H1 (cell line): ENCODE results near the gene ITGA11. TPM values are rescaled to one million over a fixed set of nuclear protein-coding genes. Genes with fewer than 3 reads are reported as not detected.

Source experiments
- CBX5 ChIP-seq: fragments of 300-800, 300-1000 bp; sonication (generic); IDR thresholded peaks from 2 replicates; pipeline ENCODE4 v1.7.1; 2016; ENCODE audit warnings: antibody characterized with exemption, low read length, low read depth
- TAF1 ChIP-seq: IDR thresholded peaks from 2 replicates; pipeline ENCODE4 v1.6.1; 2011; ENCODE audit warnings: mild to moderate bottlenecking, low read depth, low read length
- polyA plus RNA-seq, 7 experiments: library from polyadenylated mRNA; depleted of rRNA in 3 of 7; stranded (reverse) in 5 of 7; unstranded in 2 of 7; fragments of >200 nt in 5 of 7; fragments of 200-250 nt in 2 of 7; gene quantifications; 1 replicate in 5 of 7; 2 replicates in 1 of 7; 4 replicates in 1 of 7; pipeline versions ENCODE4 v1.2.1 to v1.2.3, GENCODE V29; 2011 to 2013; ENCODE audit warnings: missing spikeins in 2 of 7, mixed read lengths in 2 of 7
- total RNA-seq: library from RNA; stranded (reverse); fragmentation: NEBNext Ultra II Directional; extraction: Animal tissue kit (Norgen Biotek cat#: 25700); gene quantifications from 2 replicates; pipeline ENCODE4 v1.2.1, GENCODE V29; 2021

The ITGA11 gene
- total and polyA plus RNA-seq, 2 of the 8 experiments (the other 6 are each of a cell fraction or from before 2014, with no cell fraction given): 0.05 to 0.06 TPM

DNA sequence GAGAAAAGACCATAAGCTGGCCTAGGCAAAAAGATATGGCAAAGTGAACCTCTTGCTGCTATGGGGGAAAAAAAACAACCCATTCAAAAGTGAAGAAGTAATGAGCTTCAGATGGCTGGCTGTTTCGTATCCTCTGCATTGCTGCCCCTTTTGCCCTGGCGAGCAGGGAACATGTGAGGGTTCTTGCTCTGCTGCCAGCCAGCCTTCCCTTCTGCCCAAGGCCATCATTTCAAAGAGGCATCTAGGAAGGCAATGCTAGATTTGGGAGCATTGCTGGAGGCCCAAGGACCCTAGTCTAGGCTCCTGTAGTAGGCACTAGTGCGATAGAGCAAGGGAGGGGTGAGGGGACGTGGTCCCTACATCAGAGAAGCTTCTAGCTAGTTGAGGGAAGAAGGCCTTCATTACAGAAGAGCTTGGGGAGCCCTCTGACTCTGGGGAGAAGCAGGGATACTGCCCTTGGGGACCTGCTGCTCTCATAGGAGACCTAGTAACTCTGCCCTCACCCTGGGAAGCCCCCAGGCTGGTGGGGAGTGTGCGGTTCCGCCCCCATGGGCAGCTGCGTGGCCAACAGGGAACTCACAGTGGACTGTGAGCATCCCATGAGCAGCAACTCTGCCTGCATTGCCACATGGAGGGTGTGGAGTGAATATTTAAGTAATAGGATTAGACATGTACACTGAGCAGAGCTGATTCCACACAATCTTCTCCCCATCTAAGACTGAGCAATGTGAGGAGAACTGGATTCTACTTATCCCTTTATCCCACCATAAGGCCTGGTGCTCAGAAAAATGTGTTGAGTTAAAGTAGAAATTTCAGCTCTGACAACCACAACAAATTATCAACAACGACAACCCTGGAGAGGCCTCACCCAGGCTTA is 21.3 kb downstream of the ITGA11 start (continued):
- TF ChIP-seq TAF1 (no peak), CBX5 (no peak)
